NAMALWA (cell line): Measurements from ENCODE around the gene HIGD2B.
A peak's percentile ranks its signal among the peaks of the same experiment; 100 is the strongest.
"Not testable (repeated sequence)": the region's sequence is repeated elsewhere in the genome, so short reads cannot be mapped to it uniquely, and the experiment has no call there.

Source experiments
- DNase-seq: peaks from one replicate; pipeline ENCODE4 v3.0.0-alpha.2; 2015; ENCODE audit warnings: low spot score

Gene HIGD2B

GRCh38 chr15:72676838-72677237 is 9.1 kb downstream of the HIGD2B start:
- DNase-seq: no peak

GRCh38 chr15:72671525-72671924 is 14.5 kb downstream of the HIGD2B start:
- DNase-seq: peak; percentile 20

- DNase-seq: peak; percentile 83
These were observed 15.2 kb downstream of the HIGD2B start for GRCh38 chr15:72670656-72671352.

GRCh38 chr15:72669803-72670202 is 16.2 kb downstream of the HIGD2B start:
- DNase-seq: not testable (repeated sequence)

- DNase-seq: not testable (repeated sequence)
These were observed 20.3 kb downstream of the HIGD2B start for GRCh38 chr15:72665706-72666105.

GRCh38 chr15:72663931-72664330 is 22.1 kb downstream of the HIGD2B start:
- DNase-seq: not testable (repeated sequence)

GRCh38 chr15:72661081-72661480 is 24.9 kb downstream of the HIGD2B start:
- not testable (repeated sequence) for DNase-seq

GRCh38 chr15:72656014-72656413 is 30.0 kb downstream of the HIGD2B start:
- DNase-seq: not testable (repeated sequence)

GRCh38 chr15:72654397-72654796 is 31.6 kb downstream of the HIGD2B start, which contains the start of gene GOLGA6B:
TSS of gene GOLGA6B (plus strand) at chr15:72654697. CDS start at chr15:72654738, 41 bp downstream.
- not testable (repeated sequence) for DNase-seq

GRCh38 chr15:72648631-72649253 is 37.2 kb downstream of the HIGD2B start:
- DNase-seq: not testable (repeated sequence)

- DNase-seq: not testable (repeated sequence)
These were observed 43.7 kb downstream of the HIGD2B start for GRCh38 chr15:72642271-72642670.

GRCh38 chr15:72639759-72640483 is 46.1 kb downstream of the HIGD2B start:
- DNase-seq: not testable (repeated sequence)

GRCh38 chr15:72636519-72637282 is 49.3 kb downstream of the HIGD2B start:
- peak; percentile 66 for DNase-seq

GRCh38 chr15:72629068-72629570 is 56.9 kb downstream of the HIGD2B start:
- DNase-seq: not testable (repeated sequence)

- DNase-seq: peak; percentile 28
These were observed 57.5 kb downstream of the HIGD2B start for GRCh38 chr15:72628249-72629067.

GRCh38 chr15:72626153-72626552 is 59.8 kb downstream of the HIGD2B start:
- not testable (repeated sequence) for DNase-seq
